Hematopoietic multipotent progenitor cell (in vitro differentiated cells): ENCODE results near the gene AMOTL2. TPM values are rescaled to one million over a fixed set of nuclear protein-coding genes. Genes with fewer than 3 reads are reported as not detected.

Experiments
- DNase-seq, 3 donors: peaks; one replicate each; pipeline ENCODE4 v3.0.0-alpha.2; 2011 to 2015; ENCODE audit warnings: low read depth in 2 of 3, low spot score in 2 of 3
- total RNA-seq: library from RNA; depleted of rRNA; stranded (reverse); fragments of >200 nt; gene quantifications from one replicate; pipeline ENCODE4 v1.2.3, GENCODE V29; 2012

AMOTL2 gene
- total RNA-seq, 1 donor, result 1.6 TPM

- no peak for DNase-seq
Observed at GRCh38 chr3:134367869-134368750, 6.1 kb downstream of the AMOTL2 start.

GRCh38 chr3:134366928-134367811, 7.1 kb downstream of the AMOTL2 start:
- no peak for DNase-seq

GRCh38 chr3:134366221-134366927, 7.9 kb downstream of the AMOTL2 start:
- no peak for DNase-seq

DNA sequence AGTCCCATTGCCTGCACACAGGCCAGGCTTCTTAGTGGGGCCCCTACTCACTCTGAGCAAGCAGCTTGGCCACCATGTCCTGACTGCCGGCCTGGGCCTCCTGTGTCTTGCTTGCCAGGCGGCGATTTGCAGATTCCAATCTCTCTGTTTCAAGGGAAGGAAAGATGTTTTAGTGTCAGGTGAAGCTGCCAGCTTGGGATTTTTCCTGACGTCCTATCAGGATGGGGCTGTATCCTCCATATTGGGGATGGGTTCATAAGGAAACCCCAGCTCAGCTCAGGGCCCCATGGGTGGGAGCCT, 8.5 kb downstream of the AMOTL2 start:
- DNase-seq, result no peak

DNA sequence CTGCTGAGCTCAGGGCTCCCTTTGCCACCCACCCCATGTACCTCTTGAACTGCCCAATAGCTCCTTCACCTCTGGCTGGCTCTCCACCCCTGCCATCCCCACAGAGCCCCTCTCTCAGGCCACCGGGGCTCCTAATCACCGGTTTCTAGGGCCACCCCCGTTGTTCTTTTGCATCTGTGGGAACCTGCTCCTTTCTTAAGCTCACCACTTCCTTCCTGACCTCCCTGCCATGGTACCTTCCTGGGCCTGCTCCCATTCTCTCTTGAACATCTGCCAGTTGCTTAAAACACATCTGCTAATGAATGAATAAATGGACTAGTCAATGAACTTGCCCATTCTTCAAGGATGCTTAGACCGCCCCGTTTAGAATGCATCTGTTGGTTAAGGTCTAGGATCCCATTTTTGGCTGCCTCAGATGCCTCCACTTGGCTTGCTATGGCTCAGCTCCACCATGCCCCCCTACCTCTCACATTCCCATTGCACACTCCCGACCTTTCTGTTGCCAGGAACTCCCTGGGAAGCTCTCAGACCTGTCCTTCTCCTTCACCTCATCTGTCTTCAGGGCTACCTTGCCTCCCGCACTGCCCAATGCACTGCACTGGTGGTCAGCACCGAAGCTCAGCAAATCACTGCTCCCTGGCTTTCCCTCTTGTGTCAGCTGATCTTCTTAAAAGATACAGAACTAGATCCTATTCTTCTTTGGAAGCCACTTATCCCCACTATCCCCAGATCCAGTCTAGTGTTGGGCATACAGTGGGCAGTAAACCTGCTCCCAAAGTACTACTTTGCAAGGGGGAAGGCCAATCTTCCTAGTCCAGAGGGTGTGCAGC, 9.1 kb downstream of the AMOTL2 start:
- peak in 1 of 3 donors; percentile 31 for DNase-seq

DNA sequence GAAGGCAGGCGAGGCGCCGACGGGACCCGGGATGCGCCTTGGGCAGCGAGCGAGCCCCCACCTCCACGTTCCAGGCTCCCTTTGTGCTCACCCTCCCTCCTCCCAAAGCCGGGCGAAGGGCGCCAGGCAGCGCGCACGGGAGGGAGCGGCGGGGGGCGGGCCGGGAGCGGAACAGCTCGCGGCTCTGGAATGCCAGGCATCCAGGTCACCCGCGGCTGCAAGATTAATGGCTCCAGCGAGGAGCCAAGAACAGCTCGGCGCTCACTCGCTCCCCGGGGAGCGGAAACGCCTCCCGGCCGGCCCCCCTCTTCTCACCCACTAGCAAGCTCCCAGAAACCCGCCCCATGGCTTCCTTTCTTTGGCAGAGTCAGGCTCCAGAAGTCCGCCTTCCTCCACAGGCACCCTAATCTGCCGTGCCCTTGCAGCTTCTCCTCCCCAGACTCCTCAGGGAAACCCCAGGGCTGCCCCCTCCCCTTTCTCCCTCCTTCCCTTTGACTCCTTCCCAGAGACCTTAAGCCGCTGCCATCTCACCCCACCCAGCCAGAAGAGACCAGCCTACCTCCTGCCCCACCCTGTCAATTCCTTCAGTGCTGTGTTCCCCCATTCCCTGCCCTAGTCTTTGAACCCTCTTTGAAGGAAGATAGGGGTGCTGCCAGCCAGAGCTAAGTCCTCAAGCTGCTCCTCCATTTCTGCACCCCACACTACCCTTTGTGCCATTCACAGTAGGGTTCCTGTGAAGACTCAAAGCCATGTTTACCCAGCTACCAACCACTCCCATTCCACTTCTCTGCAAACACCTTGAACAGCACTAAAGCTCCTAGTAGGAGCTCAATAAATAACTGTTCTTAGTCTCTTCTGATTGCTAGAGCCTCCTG, 9.9 kb downstream of the AMOTL2 start:
- peak in 1 of 3 donors; percentile 17 for DNase-seq

DNA sequence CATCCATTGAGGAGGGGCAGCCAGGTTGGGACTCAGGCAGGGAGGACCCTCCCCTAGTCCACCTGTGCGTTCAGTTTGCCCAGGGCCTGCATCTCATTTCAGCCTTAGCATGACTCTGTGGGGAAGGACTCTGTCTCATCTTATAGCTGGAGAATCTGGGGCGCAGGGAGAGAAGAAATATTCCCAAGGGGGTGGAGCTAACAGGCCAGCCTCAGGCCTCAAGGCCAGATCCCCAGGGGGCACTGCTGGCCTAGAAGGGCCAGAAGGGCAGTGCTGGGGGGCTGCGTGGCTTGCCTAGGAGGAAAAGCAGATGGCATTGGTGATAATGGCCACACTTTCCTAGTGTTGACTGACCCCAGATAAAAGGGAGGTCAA, 10.9 kb downstream of the AMOTL2 start:
- DNase-seq, result no peak

DNA sequence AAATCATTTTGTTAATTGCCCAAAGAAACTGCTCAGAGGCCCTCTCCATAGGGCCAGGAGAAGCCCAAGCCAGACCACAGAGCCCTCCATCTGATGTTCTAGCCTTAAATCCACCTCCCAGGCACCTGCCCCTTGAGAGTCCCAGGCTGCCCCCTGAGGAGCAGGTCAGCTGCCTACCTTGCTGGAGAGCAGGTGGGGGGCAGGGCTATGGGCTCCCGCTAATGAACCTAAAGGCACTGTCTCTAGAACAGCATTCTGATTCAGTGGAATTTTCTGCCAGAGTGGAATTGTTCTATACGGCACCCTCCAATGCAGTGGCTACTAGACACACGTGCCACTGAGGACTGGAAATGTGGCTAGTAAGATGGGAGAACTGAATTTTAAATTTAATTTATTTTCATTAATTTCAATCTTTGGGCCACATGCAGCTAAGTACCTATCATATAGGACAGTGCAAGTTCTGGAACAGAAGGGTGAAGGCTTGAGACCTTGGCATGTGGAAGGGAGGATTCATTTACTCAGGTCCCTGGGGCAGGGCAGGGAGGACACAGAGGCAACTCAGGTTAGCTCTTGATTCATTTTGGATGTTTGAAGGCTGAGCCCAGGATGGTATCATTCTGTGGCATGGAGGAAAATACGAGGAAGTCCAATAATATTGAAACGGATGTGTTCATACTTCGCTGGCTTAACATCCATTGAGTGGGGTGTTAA, 11.4 kb downstream of the AMOTL2 start:
- DNase-seq, result no peak

GRCh38 chr3:134362221-134362620, 12.0 kb downstream of the AMOTL2 start:
- no peak for DNase-seq

- no peak for DNase-seq
Observed at GRCh38 chr3:134361162-134361835, 12.9 kb downstream of the AMOTL2 start.

DNA sequence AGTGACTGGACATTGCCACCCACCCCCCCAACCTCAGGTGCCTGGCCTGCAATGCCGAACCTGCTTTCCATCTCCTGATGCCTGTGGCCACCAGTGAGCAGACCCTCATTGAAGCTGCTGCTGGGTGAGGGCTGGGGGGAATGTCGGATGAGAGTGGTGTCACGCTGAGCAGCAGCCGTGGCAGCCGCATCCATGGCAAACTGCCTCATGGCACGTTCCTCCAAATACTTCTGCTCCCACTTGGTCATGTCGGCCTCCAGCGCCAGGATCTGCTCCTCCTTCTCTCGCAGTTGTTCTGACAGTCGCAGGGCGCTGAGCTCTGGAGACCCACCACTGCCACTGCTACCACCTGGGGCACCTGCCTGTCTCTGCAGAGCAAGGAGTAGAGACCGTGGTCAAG, 14.2 kb downstream of the AMOTL2 start:
- no peak for DNase-seq

GRCh38 chr3:134359121-134360010, 14.9 kb downstream of the AMOTL2 start:
- DNase-seq, result no peak

GRCh38 chr3:134357914-134358811, 16.1 kb downstream of the AMOTL2 start:
- DNase-seq, result peak in 1 of 3 donors; percentile 35

DNA sequence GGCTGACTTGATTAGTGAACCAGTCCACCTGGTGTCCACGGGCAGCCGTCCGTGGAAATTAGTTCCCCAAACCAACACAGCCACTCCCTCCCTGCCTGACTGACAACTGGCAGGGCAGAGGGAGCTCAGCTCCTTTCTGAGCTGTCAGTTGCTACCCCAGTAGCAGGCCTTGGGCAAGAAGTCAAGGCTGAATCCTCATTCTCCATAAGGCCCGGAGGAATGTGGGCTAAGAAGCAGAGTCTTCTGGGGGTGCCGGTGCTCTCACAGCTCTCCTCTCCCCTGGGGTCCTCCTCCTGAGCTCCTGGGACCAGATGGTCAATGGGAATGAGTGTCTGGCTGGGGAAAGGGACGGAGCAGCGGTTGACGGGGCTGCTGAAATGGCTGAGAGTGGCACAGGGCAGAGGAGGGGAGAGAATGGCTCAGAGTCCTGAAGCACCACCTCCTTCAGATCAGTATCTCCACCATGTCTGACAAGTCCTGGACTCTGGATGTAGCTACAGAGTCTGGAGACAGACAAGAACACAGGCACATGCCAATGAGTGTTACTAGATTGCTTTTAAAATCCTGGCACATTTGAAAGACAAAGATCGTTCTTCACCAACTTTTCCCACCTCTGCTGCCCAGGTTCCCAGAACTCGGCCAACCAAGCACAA, 16.9 kb downstream of the AMOTL2 start:
- no peak for DNase-seq

GRCh38 chr3:134356411-134357040, 17.7 kb downstream of the AMOTL2 start:
- no peak for DNase-seq
